DOHH2 (cell line): ENCODE data around the gene ZNF862.

Source experiments
- H3F3A ChIP-seq: fragments of 200-600 bp; sonication (generic), shearing (Covaris generic); 2 replicates; pipeline ENCODE4 v1.6.0; 2016; ENCODE audit warnings: antibody characterized with exemption, mild to moderate bottlenecking; ENCODE audit not compliant: control insufficient read depth, insufficient read depth
- H3K27ac ChIP-seq: fragments of 200-600 bp; sonication (generic); 2 replicates; pipeline ENCODE4 v1.5.1; 2014; ENCODE audit warnings: low read depth, mild to moderate bottlenecking, low read length, moderate library complexity
- H3K27me3 ChIP-seq: fragments of 200-600 bp; sonication (generic); 2 replicates; pipeline ENCODE4 v1.6.1; 2014; ENCODE audit warnings: mild to moderate bottlenecking, low read length, mixed read lengths; ENCODE audit not compliant: control insufficient read depth
- H3K36me3 ChIP-seq: fragments of 200-600 bp; sonication (generic); 2 replicates; pipeline ENCODE4 v1.6.1; 2014; ENCODE audit warnings: mild to moderate bottlenecking, low read length, moderate library complexity, mixed read lengths; ENCODE audit not compliant: control insufficient read depth
- H3K4me1 ChIP-seq: fragments of 200-600 bp; sonication (generic); 2 replicates; pipeline ENCODE4 v1.6.1; 2014; ENCODE audit warnings: mild to moderate bottlenecking, low read length, mixed read lengths; ENCODE audit not compliant: control insufficient read depth
- H3K4me2 ChIP-seq: fragments of 200-600 bp; sonication (generic); 2 replicates; pipeline ENCODE4 v1.6.0; 2014; ENCODE audit warnings: mild to moderate bottlenecking, low read length, moderate library complexity
- H3K4me3 ChIP-seq: fragments of 200-600 bp; sonication (generic); 2 replicates; pipeline ENCODE4 v1.5.1; 2014; ENCODE audit warnings: mild to moderate bottlenecking, low read length, mixed read lengths
- H3K79me2 ChIP-seq: fragments of 200-600 bp; sonication (generic); 2 replicates; pipeline ENCODE4 v1.6.1; 2014; ENCODE audit warnings: mild to moderate bottlenecking, low read length, mixed read lengths; ENCODE audit not compliant: control insufficient read depth
- H3K9me2 ChIP-seq: fragments of 200-600 bp; sonication (generic); replicated peaks from 2 replicates; pipeline ENCODE4 v1.6.1; 2014; ENCODE audit warnings: mild to moderate bottlenecking, low read length, mixed read lengths; ENCODE audit not compliant: control insufficient read depth
- H3K9me3 ChIP-seq: fragments of 200-600 bp; sonication (generic); 2 replicates; pipeline ENCODE4 v1.6.1; 2014; ENCODE audit warnings: antibody characterized with exemption, low read length, mixed read lengths; ENCODE audit not compliant: control insufficient read depth, insufficient read depth
- H4K20me1 ChIP-seq: fragments of 200-600 bp; sonication (generic); 2 replicates; pipeline ENCODE4 v1.6.0; 2014; ENCODE audit warnings: low read depth, mild to moderate bottlenecking, antibody characterized with exemption, low read length, moderate library complexity; ENCODE audit not compliant: control insufficient read depth, insufficient read depth
- CTCF ChIP-seq: fragments of 200-600 bp; sonication (generic); IDR thresholded peaks from one replicate; pipeline ENCODE4 v1.5.1; 2014; ENCODE audit warnings: antibody characterized with exemption, mild to moderate bottlenecking, low read depth, low read length; ENCODE audit not compliant: poor library complexity, severe bottlenecking
- EZH2phosphoT487 ChIP-seq: fragments of 200-600 bp; sonication (generic); IDR thresholded peaks from 2 replicates; pipeline ENCODE4 v1.6.1; 2017; ENCODE audit warnings: borderline replicate concordance, mild to moderate bottlenecking, antibody characterized with exemption, low read length, moderate library complexity, mixed read lengths

The ZNF862 gene

GRCh38 chr7:149881328-149882247 is 43.4 kb downstream of the ZNF862 start:
- Histone ChIP-seq H3K9me2 (no peaks in the 10 kb centered on the region), H3K27ac (no peak overlapping the region), H3K4me2 (no peak overlapping the region), H3K36me3 (no peaks in the 10 kb centered on the region; the same call in 1 of the 2 replicates), H3K4me1 (peaks cover 10% of the 10 kb centered on the region), H3K4me3 (no peak overlapping the region), H4K20me1 (no peaks in the 10 kb centered on the region), H3K79me2 (no peaks in the 10 kb centered on the region), H3K9me3 (no peaks in the 10 kb centered on the region), H3K27me3 (no peaks in the 10 kb centered on the region), H3F3A (no peaks in the 10 kb centered on the region; the same call in 1 of the 2 replicates)
- TF ChIP-seq CTCF (no peak), EZH2phosphoT487 (no peak)

- Histone ChIP-seq H3K9me2 (no peaks in the 10 kb centered on the region), H3K4me2 (no peak overlapping the region), H3K36me3 (no peaks in the 10 kb centered on the region; the same call in 1 of the 2 replicates), H3K4me3 (no peak overlapping the region), H3K79me2 (no peaks in the 10 kb centered on the region), H4K20me1 (no peaks in the 10 kb centered on the region), H3K27me3 (no peaks in the 10 kb centered on the region), H3K27ac (no peak overlapping the region), H3F3A (no peaks in the 10 kb centered on the region; the same call in 1 of the 2 replicates), H3K4me1 (peaks cover 14% of the 10 kb centered on the region), H3K9me3 (no peaks in the 10 kb centered on the region)
- TF ChIP-seq EZH2phosphoT487, result no peak
- TF ChIP-seq CTCF, result no peak
Measured at GRCh38 chr7:149882248-149883047, 44.3 kb downstream of the ZNF862 start.

- Histone ChIP-seq H3K36me3 (no peaks in the 10 kb centered on the region; the same call in 1 of the 2 replicates), H3K27ac (no peak overlapping the region), H3K27me3 (no peaks in the 10 kb centered on the region), H3K4me3 (no peak overlapping the region), H3F3A (no peaks in the 10 kb centered on the region; the same call in 1 of the 2 replicates), H4K20me1 (no peaks in the 10 kb centered on the region), H3K79me2 (no peaks in the 10 kb centered on the region), H3K4me1 (peaks cover 14% of the 10 kb centered on the region), H3K4me2 (no peak overlapping the region), H3K9me2 (no peaks in the 10 kb centered on the region), H3K9me3 (no peaks in the 10 kb centered on the region)
- TF ChIP-seq EZH2phosphoT487, result no peak
- TF ChIP-seq CTCF, result no peak
Measured at GRCh38 chr7:149883048-149883438, 44.9 kb downstream of the ZNF862 start.
